ENCODE data around the gene OSBPL3.

DNA sequence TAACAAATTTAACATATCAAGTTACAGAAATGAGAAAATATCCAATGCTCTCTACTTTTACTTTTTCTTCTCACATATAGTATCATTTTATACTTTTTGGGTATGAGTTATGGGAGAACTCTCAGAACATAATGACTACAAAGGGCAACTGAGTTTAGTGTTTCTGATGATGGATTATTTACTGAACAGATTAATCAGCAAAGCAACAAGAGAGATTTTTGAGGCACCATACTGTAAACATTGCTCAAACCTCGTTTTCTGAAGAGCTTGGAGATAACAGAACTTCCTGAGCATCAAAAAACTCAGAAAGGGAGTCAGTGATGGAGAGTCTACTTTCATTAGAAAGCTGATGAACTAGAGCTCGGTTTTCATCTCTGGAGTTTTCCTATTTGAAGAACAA is 137.9 kb downstream of the OSBPL3 start:
- TF ChIP-seq, protein P1, sequence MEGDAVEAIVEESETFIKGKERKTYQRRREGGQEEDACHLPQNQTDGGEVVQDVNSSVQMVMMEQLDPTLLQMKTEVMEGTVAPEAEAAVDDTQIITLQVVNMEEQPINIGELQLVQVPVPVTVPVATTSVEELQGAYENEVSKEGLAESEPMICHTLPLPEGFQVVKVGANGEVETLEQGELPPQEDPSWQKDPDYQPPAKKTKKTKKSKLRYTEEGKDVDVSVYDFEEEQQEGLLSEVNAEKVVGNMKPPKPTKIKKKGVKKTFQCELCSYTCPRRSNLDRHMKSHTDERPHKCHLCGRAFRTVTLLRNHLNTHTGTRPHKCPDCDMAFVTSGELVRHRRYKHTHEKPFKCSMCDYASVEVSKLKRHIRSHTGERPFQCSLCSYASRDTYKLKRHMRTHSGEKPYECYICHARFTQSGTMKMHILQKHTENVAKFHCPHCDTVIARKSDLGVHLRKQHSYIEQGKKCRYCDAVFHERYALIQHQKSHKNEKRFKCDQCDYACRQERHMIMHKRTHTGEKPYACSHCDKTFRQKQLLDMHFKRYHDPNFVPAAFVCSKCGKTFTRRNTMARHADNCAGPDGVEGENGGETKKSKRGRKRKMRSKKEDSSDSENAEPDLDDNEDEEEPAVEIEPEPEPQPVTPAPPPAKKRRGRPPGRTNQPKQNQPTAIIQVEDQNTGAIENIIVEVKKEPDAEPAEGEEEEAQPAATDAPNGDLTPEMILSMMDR (IDR thresholded peaks at IDR 0.05) = no peak
- TF ChIP-seq POLR2A (IDR thresholded peaks at IDR 0.05) = no peak

All from heart left ventricle (tissue), 13 donors.